ENCODE data around the gene EPM2A.

The EPM2A gene

GRCh38 chr6:145651988-145652387 lies 83.3 kb downstream of the EPM2A start:
- Histone ChIP-seq H3K4me3 (no peak overlapping the region), H3K9me3 (no peaks in the 10 kb centered on the region), H3K27ac (no peak overlapping the region), H3K27me3 (no peaks in the 10 kb centered on the region), H3K4me1 (peaks cover 0 to 7% (median 0%) of the 10 kb centered on the region in 4 donors), H3K36me3 (no peaks in the 10 kb centered on the region)
- no peak for TF ChIP-seq CTCF (IDR thresholded peaks at IDR 0.05)
- DNase-seq = no peak
- intact Hi-C loops (cut with DNase I; ENCODE audit: low total_unique reads) = no loop called here

GRCh38 chr6:145648149-145648548 lies 87.2 kb downstream of the EPM2A start:
- no peak for DNase-seq
- Histone ChIP-seq H3K27ac (no peak overlapping the region), H3K9me3 (no peaks in the 10 kb centered on the region), H3K27me3 (no peaks in the 10 kb centered on the region), H3K36me3 (no peaks in the 10 kb centered on the region), H3K4me1 (no peaks in the 10 kb centered on the region), H3K4me3 (no peak overlapping the region)
- no peak for TF ChIP-seq CTCF (IDR thresholded peaks at IDR 0.05)
- intact Hi-C loops (cut with DNase I; ENCODE audit: low total_unique reads) = no loop called here

GRCh38 chr6:145647602-145648001 lies 87.7 kb downstream of the EPM2A start:
- no peaks in the 10 kb centered on the region for H3K9me3 ChIP-seq
- TF ChIP-seq CTCF (IDR thresholded peaks at IDR 0.05) = no peak
- no peaks in the 10 kb centered on the region for H3K27me3 ChIP-seq
- no peak overlapping the region for H3K4me3 ChIP-seq
- no peak overlapping the region for H3K27ac ChIP-seq
- intact Hi-C loops (cut with DNase I; ENCODE audit: low total_unique reads) = no loop called here
- H3K4me1 ChIP-seq = no peaks in the 10 kb centered on the region
- H3K36me3 ChIP-seq = no peaks in the 10 kb centered on the region
- DNase-seq = no peak

GRCh38 chr6:145643760-145644159 lies 91.6 kb downstream of the EPM2A start:
- TF ChIP-seq CTCF (IDR thresholded peaks at IDR 0.05) = no peak
- no peak for DNase-seq
- intact Hi-C loops (cut with DNase I; ENCODE audit: low total_unique reads) = no loop called here
- Histone ChIP-seq H3K27me3 (no peaks in the 10 kb centered on the region), H3K36me3 (no peaks in the 10 kb centered on the region), H3K9me3 (no peaks in the 10 kb centered on the region), H3K4me1 (no peaks in the 10 kb centered on the region), H3K27ac (no peak overlapping the region), H3K4me3 (no peak overlapping the region)

- intact Hi-C loops (cut with DNase I; ENCODE audit: low total_unique reads) = no loop called here
- H3K36me3 ChIP-seq = peaks cover 4 to 7% (median 6%) of the 10 kb centered on the region in 3 donors
- peak; percentile 72 to 75 for DNase-seq
- H3K27me3 ChIP-seq = no peaks in the 10 kb centered on the region
- no peak overlapping the region for H3K27ac ChIP-seq
- no peak overlapping the region for H3K4me3 ChIP-seq
- no peaks in the 10 kb centered on the region for H3K9me3 ChIP-seq
- peak; percentile 62 to 76 for TF ChIP-seq CTCF (IDR thresholded peaks at IDR 0.05)
- H3K4me1 ChIP-seq = peaks cover 0 to 3% (median 0%) of the 10 kb centered on the region in 4 donors
Measured at GRCh38 chr6:145633981-145634627, 101.2 kb downstream of the EPM2A start.

GRCh38 chr6:145632971-145633370 lies 102.3 kb downstream of the EPM2A start:
- Histone ChIP-seq H3K4me1 (peaks cover 0 to 3% (median 0%) of the 10 kb centered on the region in 4 donors), H3K27ac (no peak overlapping the region), H3K9me3 (no peaks in the 10 kb centered on the region), H3K4me3 (no peak overlapping the region), H3K36me3 (peaks cover 12 to 15% (median 15%) of the 10 kb centered on the region in 3 donors), H3K27me3 (no peaks in the 10 kb centered on the region)
- intact Hi-C loops (cut with DNase I; ENCODE audit: low total_unique reads) = no loop called here
- TF ChIP-seq CTCF (IDR thresholded peaks at IDR 0.05) = no peak
- DNase-seq = no peak
